ENCODE measurements around the gene PGM2L1. TPM values are rescaled to one million over a fixed set of nuclear protein-coding genes. Genes with fewer than 3 reads are reported as not detected.

PGM2L1 gene
- total RNA-seq, 2 donors from 2014 or later: 12.1 to 16.4 TPM

GRCh38 chr11:74288911-74289310, 109.3 kb downstream of the PGM2L1 start:
- no peaks in the 10 kb centered on the region for H3K36me3 Mint-ChIP-seq (ENCODE audit: insufficient read depth in 2 of 2)
- DNase-seq: no peak
- no peak overlapping the region for H3K27ac Mint-ChIP-seq
- no peaks in the 10 kb centered on the region for H3K27me3 Mint-ChIP-seq (ENCODE audit: low read depth)
- peaks cover 9% of the 10 kb centered on the region for H3K4me1 Mint-ChIP-seq (ENCODE audit: low read depth)
- ATAC-seq (replicated peaks in 1 of 2): no peak
- peaks cover under 1 to 2% of the 10 kb centered on the region in 2 donors for H3K9me3 Mint-ChIP-seq
- no peak overlapping the region for H3K4me3 Mint-ChIP-seq

GRCh38 chr11:74288161-74288560, 110.1 kb downstream of the PGM2L1 start:
- Mint-ChIP-seq H3K4me1 (ENCODE audit: low read depth) (peaks cover 9% of the 10 kb centered on the region), H3K27ac (no peak overlapping the region), H3K27me3 (ENCODE audit: low read depth) (no peaks in the 10 kb centered on the region), H3K9me3 (peaks cover 0 to under 1% of the 10 kb centered on the region in 2 donors), H3K4me3 (no peak overlapping the region), H3K36me3 (ENCODE audit: insufficient read depth in 2 of 2) (no peaks in the 10 kb centered on the region)
- peak; percentile 55 to 85 for ATAC-seq (replicated peaks in 1 of 2)
- peak in 1 of 2 donors; percentile 7 for DNase-seq

GRCh38 chr11:74284466-74284865, 113.8 kb downstream of the PGM2L1 start:
- no peaks in the 10 kb centered on the region for H3K27me3 Mint-ChIP-seq (ENCODE audit: low read depth)
- no peak overlapping the region for H3K27ac Mint-ChIP-seq
- DNase-seq (no peak), ATAC-seq (replicated peaks in 1 of 2) (no peak)
- no peak overlapping the region for H3K4me3 Mint-ChIP-seq
- H3K4me1 Mint-ChIP-seq (ENCODE audit: low read depth): peaks cover 9% of the 10 kb centered on the region
- H3K36me3 Mint-ChIP-seq (ENCODE audit: insufficient read depth in 2 of 2): no peaks in the 10 kb centered on the region
- H3K9me3 Mint-ChIP-seq: no peaks in the 10 kb centered on the region

GRCh38 chr11:74283580-74284180, 114.6 kb downstream of the PGM2L1 start:
- H3K36me3 Mint-ChIP-seq (ENCODE audit: insufficient read depth in 2 of 2): no peaks in the 10 kb centered on the region
- peaks cover 9% of the 10 kb centered on the region for H3K4me1 Mint-ChIP-seq (ENCODE audit: low read depth)
- no peaks in the 10 kb centered on the region for H3K9me3 Mint-ChIP-seq
- no peak overlapping the region for H3K4me3 Mint-ChIP-seq
- no peak overlapping the region for H3K27ac Mint-ChIP-seq
- H3K27me3 Mint-ChIP-seq (ENCODE audit: low read depth): no peaks in the 10 kb centered on the region
- DNase-seq (no peak), ATAC-seq (replicated peaks in 1 of 2) (no peak)

GRCh38 chr11:74282914-74283371, 115.3 kb downstream of the PGM2L1 start:
- peak; percentile 35 to 40 for ATAC-seq (replicated peaks in 1 of 2)

GRCh38 chr11:74282421-74282820, 115.8 kb downstream of the PGM2L1 start:
- DNase-seq (no peak), ATAC-seq (replicated peaks in 1 of 2) (no peak)
- no peaks in the 10 kb centered on the region for H3K27me3 Mint-ChIP-seq (ENCODE audit: low read depth)
- no peaks in the 10 kb centered on the region for H3K4me1 Mint-ChIP-seq (ENCODE audit: low read depth)
- no peak overlapping the region for H3K4me3 Mint-ChIP-seq
- no peaks in the 10 kb centered on the region for H3K36me3 Mint-ChIP-seq (ENCODE audit: insufficient read depth in 2 of 2)
- H3K9me3 Mint-ChIP-seq: no peaks in the 10 kb centered on the region
- H3K27ac Mint-ChIP-seq: no peak overlapping the region

More at GRCh38 chr11:74282914-74283371, 115.3 kb downstream of the PGM2L1 start:
- no peak overlapping the region for H3K27ac Mint-ChIP-seq
- H3K27me3 Mint-ChIP-seq (ENCODE audit: low read depth): no peaks in the 10 kb centered on the region
- H3K9me3 Mint-ChIP-seq: no peaks in the 10 kb centered on the region
- H3K36me3 Mint-ChIP-seq (ENCODE audit: insufficient read depth in 2 of 2): no peaks in the 10 kb centered on the region
- H3K4me1 Mint-ChIP-seq (ENCODE audit: low read depth): peaks cover 1% of the 10 kb centered on the region
- no peak for DNase-seq
- no peak overlapping the region for H3K4me3 Mint-ChIP-seq

GRCh38 chr11:74280494-74280893, 117.7 kb downstream of the PGM2L1 start:
- H3K36me3 Mint-ChIP-seq (ENCODE audit: insufficient read depth in 2 of 2): no peaks in the 10 kb centered on the region
- no peak overlapping the region for H3K27ac Mint-ChIP-seq
- DNase-seq (no peak), ATAC-seq (replicated peaks in 1 of 2) (no peak)
- H3K9me3 Mint-ChIP-seq: no peaks in the 10 kb centered on the region
- H3K4me1 Mint-ChIP-seq (ENCODE audit: low read depth): no peaks in the 10 kb centered on the region
- no peaks in the 10 kb centered on the region for H3K27me3 Mint-ChIP-seq (ENCODE audit: low read depth)
- H3K4me3 Mint-ChIP-seq: no peak overlapping the region

Other genes starting within 250 kb of the PGM2L1 start
- 10 to 100 TPM; 31.1 to 35.2 TPM for gene C2CD3, start 227.4 kb downstream of the PGM2L1 start, total RNA-seq
- gene PPME1, start 227.1 kb downstream of the PGM2L1 start, total RNA-seq: 10 to 100 TPM; 42.8 to 46.4 TPM
- gene P4HA3, start 86.8 kb downstream of the PGM2L1 start, total RNA-seq: not detected
- gene KCNE3, start 69.1 kb upstream of the PGM2L1 start, total RNA-seq: not detected
- 1 to 10 TPM; 4.3 to 5.1 TPM for gene LIPT2, start 95.3 kb upstream of the PGM2L1 start, total RNA-seq
- 10 to 100 TPM; 57.7 to 63.9 TPM for gene POLD3, start 194.1 kb upstream of the PGM2L1 start, total RNA-seq

Data from activated T-cell treated with anti-CD3 and anti-CD28 coated beads, Interleukin-2, amount 50 U/mL, for 72 hours (primary cell).